ES-I3 (cell line): Measurements from ENCODE around the gene AKT3.

Experiments used
- H3K36me3 ChIP-seq: 2 replicates; pipeline ENCODE4 v1.6.1; 2013; ENCODE audit warnings: mild to moderate bottlenecking, low read length, control low read depth, moderate library complexity; ENCODE audit not compliant: insufficient read depth
- H3K4me1 ChIP-seq: 2 replicates; pipeline ENCODE4 v1.6.1; 2013; ENCODE audit warnings: mild to moderate bottlenecking, control low read depth, low read length; ENCODE audit not compliant: insufficient read depth
- H3K9ac ChIP-seq: 2 replicates; pipeline ENCODE4 v1.6.1; 2013; ENCODE audit warnings: low read depth, mild to moderate bottlenecking, low read length, moderate library complexity
- H3K9me3 ChIP-seq: 2 replicates; pipeline ENCODE4 v1.6.1; 2013; ENCODE audit warnings: mild to moderate bottlenecking, low read length, moderate library complexity; ENCODE audit not compliant: control insufficient read depth, insufficient read depth

AKT3 gene

GRCh38 chr1:243507672-243508302 is 342.3 kb downstream of the AKT3 start:
- Histone ChIP-seq H3K9me3 (no peaks in the 10 kb centered on the region), H3K36me3 (no peaks in the 10 kb centered on the region; the same call in 1 of the 2 replicates), H3K4me1 (peaks cover 21% of the 10 kb centered on the region), H3K9ac (no peak overlapping the region)

GRCh38 chr1:243507001-243507671 is 342.9 kb downstream of the AKT3 start:
- H3K36me3 ChIP-seq = no peaks in the 10 kb centered on the region; the same call in 1 of the 2 replicates
- peaks cover 21% of the 10 kb centered on the region for H3K4me1 ChIP-seq
- no peaks in the 10 kb centered on the region for H3K9me3 ChIP-seq
- H3K9ac ChIP-seq = no peak overlapping the region

DNA sequence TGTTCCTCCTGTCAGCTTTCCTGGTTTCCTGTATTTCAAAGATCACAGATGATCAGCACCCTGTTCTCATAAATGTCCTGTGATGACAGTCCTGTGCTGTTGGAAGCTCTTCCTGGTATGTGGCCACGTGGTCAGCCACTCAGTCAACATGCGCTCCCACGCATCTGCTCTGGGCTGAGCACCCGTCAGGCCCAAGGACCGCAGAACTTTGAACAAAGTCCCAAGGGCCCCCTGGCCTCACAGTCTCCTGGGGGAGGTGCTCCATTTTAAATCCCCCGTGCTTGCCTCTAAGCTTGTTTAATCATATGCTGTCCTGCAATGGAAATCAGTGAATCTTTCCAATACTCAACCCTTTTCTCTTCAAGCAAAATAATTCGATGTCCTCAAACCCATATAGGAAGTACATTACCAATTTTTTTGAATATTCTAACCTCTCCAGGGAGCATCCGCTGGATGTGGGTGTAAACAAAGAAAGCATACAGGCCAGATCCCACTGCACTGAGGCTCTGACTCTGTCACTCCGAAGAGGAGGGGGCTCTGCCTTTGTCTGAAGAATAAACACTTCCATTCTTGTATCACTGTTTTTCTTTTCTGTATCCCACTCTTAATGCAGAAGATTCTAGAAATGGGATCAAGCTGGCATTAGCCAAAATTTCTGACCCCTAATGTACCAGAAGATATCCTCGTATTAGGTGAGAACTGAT is 343.9 kb downstream of the AKT3 start:
- Histone ChIP-seq H3K9ac (no peak overlapping the region), H3K4me1 (peaks cover 21% of the 10 kb centered on the region), H3K9me3 (no peaks in the 10 kb centered on the region), H3K36me3 (no peaks in the 10 kb centered on the region; the same call in 1 of the 2 replicates)

- Histone ChIP-seq H3K4me1 (peaks cover 23% of the 10 kb centered on the region), H3K9me3 (no peaks in the 10 kb centered on the region), H3K9ac (no peak overlapping the region), H3K36me3 (no peaks in the 10 kb centered on the region; the same call in 1 of the 2 replicates)
Measured at GRCh38 chr1:243503155-243503554, 346.9 kb downstream of the AKT3 start.

- Histone ChIP-seq H3K9ac (no peak overlapping the region), H3K36me3 (peaks cover 3% of the 10 kb centered on the region; the same call in 1 of the 2 replicates), H3K9me3 (no peaks in the 10 kb centered on the region), H3K4me1 (peaks cover 9% of the 10 kb centered on the region; the same call in 1 of the 2 replicates)
Measured at GRCh38 chr1:243501002-243501401, 349.0 kb downstream of the AKT3 start.

DNA sequence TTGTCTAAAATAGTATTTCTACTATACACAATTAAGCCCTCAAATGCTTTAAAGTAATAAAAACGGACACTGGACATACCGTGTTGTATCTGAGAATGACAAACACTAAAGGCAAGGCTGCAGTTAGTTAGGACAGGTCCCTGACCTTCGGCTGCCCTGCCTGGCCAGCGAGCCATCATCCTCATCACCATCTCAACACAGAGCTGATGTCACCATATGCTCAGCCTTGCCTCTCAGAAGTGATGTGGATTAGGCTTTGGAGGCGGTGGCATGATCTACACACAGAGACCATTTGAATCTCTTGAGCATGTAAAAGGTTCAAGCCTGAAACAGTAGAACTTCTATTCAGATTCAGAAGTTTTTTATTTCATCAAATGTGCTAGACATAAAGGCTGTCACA is 349.5 kb downstream of the AKT3 start:
- peaks cover 14% of the 10 kb centered on the region; the same call in 1 of the 2 replicates for H3K4me1 ChIP-seq
- peaks cover 3% of the 10 kb centered on the region; the same call in 1 of the 2 replicates for H3K36me3 ChIP-seq
- no peak overlapping the region for H3K9ac ChIP-seq
- no peaks in the 10 kb centered on the region for H3K9me3 ChIP-seq

DNA sequence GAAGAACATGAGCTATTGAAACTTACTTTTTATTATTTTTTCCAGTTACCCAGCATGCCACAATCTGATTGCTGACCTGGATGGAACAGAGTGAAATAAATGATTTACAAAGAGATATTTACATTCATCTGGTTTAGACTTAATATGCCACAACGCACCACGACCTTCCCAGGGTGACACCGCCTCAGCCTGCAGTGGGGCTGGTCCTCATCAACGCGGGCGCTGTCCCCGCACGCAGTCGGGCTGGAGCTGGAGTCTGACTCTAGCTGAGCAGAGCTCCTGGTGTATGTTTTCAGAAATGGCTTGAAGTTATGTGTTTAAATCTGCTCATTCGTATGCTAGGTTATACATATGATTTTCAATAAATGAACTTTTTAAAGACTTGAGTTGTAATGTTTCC is 350.3 kb downstream of the AKT3 start:
- peaks cover 3% of the 10 kb centered on the region; the same call in 1 of the 2 replicates for H3K36me3 ChIP-seq
- no peak overlapping the region for H3K9ac ChIP-seq
- peaks cover 14% of the 10 kb centered on the region; the same call in 1 of the 2 replicates for H3K4me1 ChIP-seq
- H3K9me3 ChIP-seq = no peaks in the 10 kb centered on the region

GRCh38 chr1:243499248-243499647 is 350.8 kb downstream of the AKT3 start:
- H3K9me3 ChIP-seq = no peaks in the 10 kb centered on the region
- peaks cover 3% of the 10 kb centered on the region; the same call in 1 of the 2 replicates for H3K36me3 ChIP-seq
- H3K4me1 ChIP-seq = peaks cover 14% of the 10 kb centered on the region; the same call in 1 of the 2 replicates
- no peak overlapping the region for H3K9ac ChIP-seq

GRCh38 chr1:243497939-243498681 is 351.9 kb downstream of the AKT3 start:
- Histone ChIP-seq H3K36me3 (peaks cover 3% of the 10 kb centered on the region; the same call in 1 of the 2 replicates), H3K9ac (no peak overlapping the region), H3K9me3 (no peaks in the 10 kb centered on the region), H3K4me1 (peaks cover 14% of the 10 kb centered on the region; the same call in 1 of the 2 replicates)

GRCh38 chr1:243496806-243497205 is 353.2 kb downstream of the AKT3 start:
- H3K36me3 ChIP-seq = peaks cover 3% of the 10 kb centered on the region; the same call in 1 of the 2 replicates
- no peaks in the 10 kb centered on the region for H3K9me3 ChIP-seq
- no peak overlapping the region for H3K9ac ChIP-seq
- peaks cover 16% of the 10 kb centered on the region; the same call in 1 of the 2 replicates for H3K4me1 ChIP-seq

GRCh38 chr1:243496187-243496646 is 353.8 kb downstream of the AKT3 start:
- Histone ChIP-seq H3K9me3 (no peaks in the 10 kb centered on the region), H3K4me1 (peaks cover 20% of the 10 kb centered on the region; the same call in 1 of the 2 replicates), H3K36me3 (peaks cover 3% of the 10 kb centered on the region; the same call in 1 of the 2 replicates), H3K9ac (no peak overlapping the region)

- peaks cover 3% of the 10 kb centered on the region; the same call in 1 of the 2 replicates for H3K36me3 ChIP-seq
- no peaks in the 10 kb centered on the region for H3K9me3 ChIP-seq
- peaks cover 25% of the 10 kb centered on the region for H3K4me1 ChIP-seq
- no peak overlapping the region for H3K9ac ChIP-seq
Measured at GRCh38 chr1:243495442-243496186, 354.4 kb downstream of the AKT3 start.

- no peak overlapping the region for H3K9ac ChIP-seq
- peaks cover 3% of the 10 kb centered on the region; the same call in 1 of the 2 replicates for H3K36me3 ChIP-seq
- no peaks in the 10 kb centered on the region for H3K9me3 ChIP-seq
- H3K4me1 ChIP-seq = peaks cover 29% of the 10 kb centered on the region
Measured at GRCh38 chr1:243494741-243495431, 355.2 kb downstream of the AKT3 start.
